Tongue (tissue), 2 donors: ENCODE measurements around the gene RSL24D1. TPM values are rescaled to one million over a fixed set of nuclear protein-coding genes. Genes with fewer than 3 reads are reported as not detected.
A peak's percentile ranks its signal among the peaks of the same experiment; 100 is the strongest.

Experiments used
- DNase-seq: peaks from one replicate; pipeline ENCODE4 v3.0.0-alpha.2; 2015
- total RNA-seq: library from RNA; depleted of rRNA; stranded (reverse); fragments of >200 nt; gene quantifications from one replicate; pipeline ENCODE4 v1.2.3, GENCODE V29; 2014

RSL24D1 gene
- 88.9 TPM for total RNA-seq

- DNase-seq: peak; percentile 99
Measured at GRCh38 chr15:55196458-55197361, at the start of gene RSL24D1. Gene RSL24D1, minus strand, starts transcription at chr15:55196941. Its CDS starts 51 bp downstream, at chr15:55196890.

GRCh38 chr15:55245059-55245458, 48.3 kb upstream of the RSL24D1 start:
- no peak for DNase-seq

- DNase-seq: no peak
Measured at GRCh38 chr15:55241891-55242290, 45.1 kb upstream of the RSL24D1 start.

GRCh38 chr15:55241186-55241585, 44.4 kb upstream of the RSL24D1 start:
- DNase-seq: no peak

GRCh38 chr15:55240125-55240760, 43.5 kb upstream of the RSL24D1 start:
- no peak for DNase-seq

- DNase-seq: no peak
Measured at GRCh38 chr15:55239440-55240124, 42.8 kb upstream of the RSL24D1 start.

- no peak for DNase-seq
Measured at GRCh38 chr15:55238877-55239276, 42.1 kb upstream of the RSL24D1 start.

GRCh38 chr15:55237219-55238130, 40.7 kb upstream of the RSL24D1 start:
- no peak for DNase-seq

GRCh38 chr15:55235546-55236036, 38.9 kb upstream of the RSL24D1 start:
- no peak for DNase-seq

GRCh38 chr15:55234800-55235104, 38.0 kb upstream of the RSL24D1 start:
- no peak for DNase-seq

GRCh38 chr15:55234104-55234799, 37.5 kb upstream of the RSL24D1 start:
- DNase-seq: no peak

- DNase-seq: no peak
Measured at GRCh38 chr15:55231455-55231854, 34.7 kb upstream of the RSL24D1 start.

GRCh38 chr15:55230953-55231352, 34.2 kb upstream of the RSL24D1 start:
- DNase-seq: no peak

GRCh38 chr15:55230051-55230670, 33.4 kb upstream of the RSL24D1 start:
- no peak for DNase-seq

- no peak for DNase-seq
Measured at GRCh38 chr15:55226127-55226526, 29.4 kb upstream of the RSL24D1 start.

GRCh38 chr15:55224892-55225291, 28.2 kb upstream of the RSL24D1 start:
- no peak for DNase-seq

- DNase-seq: no peak
Measured at GRCh38 chr15:55222588-55222987, 25.8 kb upstream of the RSL24D1 start.

- peak; percentile 21 for DNase-seq
Measured at GRCh38 chr15:55221090-55222011, 24.6 kb upstream of the RSL24D1 start.

- no peak for DNase-seq
Measured at GRCh38 chr15:55220606-55221005, 23.9 kb upstream of the RSL24D1 start.

GRCh38 chr15:55218056-55218455, 21.3 kb upstream of the RSL24D1 start:
- DNase-seq: peak; percentile 32
